HPDE6-E6E7 (cell line): ENCODE measurements around the gene SLC6A19.
"Not testable (repeated sequence)": the region's sequence is repeated elsewhere in the genome, so short reads cannot be mapped to it uniquely, and the experiment has no call there.

Experiments used
- DNase-seq: peaks from one replicate; pipeline ENCODE4 v3.0.0; 2011; ENCODE audit warnings: missing footprints; ENCODE audit errors: extremely low spot score

SLC6A19 gene

GRCh38 chr5:1265461-1266455 lies 64.4 kb downstream of the SLC6A19 start:
- DNase-seq: no peak

GRCh38 chr5:1266791-1267190 lies 65.4 kb downstream of the SLC6A19 start:
- DNase-seq: no peak

GRCh38 chr5:1267464-1267863 lies 66.1 kb downstream of the SLC6A19 start:
- DNase-seq: not testable (repeated sequence)

- DNase-seq: no peak
Observed at GRCh38 chr5:1268056-1268455, 66.7 kb downstream of the SLC6A19 start.

GRCh38 chr5:1268666-1269065 lies 67.3 kb downstream of the SLC6A19 start:
- no peak for DNase-seq

- DNase-seq: no peak
Observed at GRCh38 chr5:1270426-1270825, 69.0 kb downstream of the SLC6A19 start.

GRCh38 chr5:1270933-1271914 lies 69.8 kb downstream of the SLC6A19 start:
- no peak for DNase-seq

GRCh38 chr5:1272201-1272600 lies 70.8 kb downstream of the SLC6A19 start:
- no peak for DNase-seq

GRCh38 chr5:1273745-1274144 lies 72.3 kb downstream of the SLC6A19 start:
- no peak for DNase-seq

GRCh38 chr5:1274471-1274870 lies 73.1 kb downstream of the SLC6A19 start:
- DNase-seq: no peak
